Measurements from ENCODE around the gene SLC2A10. TPM values are rescaled to one million over a fixed set of nuclear protein-coding genes. Genes with fewer than 3 reads are reported as not detected.

Gene SLC2A10
- total and polyA plus RNA-seq, 10 of the 15 experiments (the other 5 are each of a cell fraction or from before 2014, with no cell fraction given): not detected

- no peak for TF ChIP-seq ZNF687 (IDR thresholded peaks at IDR 0.05)
- TF ChIP-seq MEF2A (IDR thresholded peaks at IDR 0.05; ENCODE audit: insufficient read depth, low read depth, low read length): no peak
- peak; percentile 35; the same call in 1 of the 2 replicates for TF ChIP-seq SMC3 (IDR thresholded peaks at IDR 0.05; ENCODE audit: borderline replicate concordance, low read length)
- TF ChIP-seq POLR2AphosphoS5 (IDR thresholded peaks at IDR 0.05; ENCODE audit: low read length): no peak
- no peak for TF ChIP-seq CHD1 (IDR thresholded peaks at IDR 0.05; ENCODE audit: low read depth, low read length)
- TF ChIP-seq, protein P1, sequence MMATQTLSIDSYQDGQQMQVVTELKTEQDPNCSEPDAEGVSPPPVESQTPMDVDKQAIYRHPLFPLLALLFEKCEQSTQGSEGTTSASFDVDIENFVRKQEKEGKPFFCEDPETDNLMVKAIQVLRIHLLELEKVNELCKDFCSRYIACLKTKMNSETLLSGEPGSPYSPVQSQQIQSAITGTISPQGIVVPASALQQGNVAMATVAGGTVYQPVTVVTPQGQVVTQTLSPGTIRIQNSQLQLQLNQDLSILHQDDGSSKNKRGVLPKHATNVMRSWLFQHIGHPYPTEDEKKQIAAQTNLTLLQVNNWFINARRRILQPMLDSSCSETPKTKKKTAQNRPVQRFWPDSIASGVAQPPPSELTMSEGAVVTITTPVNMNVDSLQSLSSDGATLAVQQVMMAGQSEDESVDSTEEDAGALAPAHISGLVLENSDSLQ (IDR thresholded peaks at IDR 0.05): no peak
- TF ChIP-seq RAD51 (IDR thresholded peaks at IDR 0.05): no peak
- TF ChIP-seq MTA2 (IDR thresholded peaks at IDR 0.05; ENCODE audit: low read depth): no peak
- TF ChIP-seq JUND (IDR thresholded peaks at IDR 0.05; ENCODE audit: low read depth, low read length): no peak
- TF ChIP-seq EED (IDR thresholded peaks at IDR 0.05; ENCODE audit: low read depth): no peak
These were observed 9.6 kb upstream of the SLC2A10 start (continued) for GRCh38 chr20:46699651-46700359.

Measured in GM12878 (cell line).